BE2C (cell line): ENCODE results near the gene EFHD1.
A peak's percentile ranks its signal among the peaks of the same experiment; 100 is the strongest.

Experiments used
- DNase-seq: peaks from one replicate; pipeline ENCODE4 v3.0.0-alpha.2; 2020
- H3K27me3 ChIP-seq: fragments of 250-450 bp; sonication (Bioruptor Pico); 2 replicates; pipeline ENCODE4 v1.5.1; 2020; ENCODE audit warnings: mild to moderate bottlenecking
- H3K36me3 ChIP-seq: fragments of 250-450 bp; sonication (Bioruptor Pico); 2 replicates; pipeline ENCODE4 v1.5.1; 2020; ENCODE audit warnings: mild to moderate bottlenecking
- H3K4me1 ChIP-seq: fragments of 250-450 bp; sonication (Bioruptor Pico); 2 replicates; pipeline ENCODE4 v1.5.1; 2020
- H3K4me3 ChIP-seq: 2 replicates; pipeline ENCODE4 v1.5.1; 2011; ENCODE audit warnings: low read depth, low read length
- H3K9me3 ChIP-seq: fragments of 250-450 bp; sonication (Bioruptor Pico); 2 replicates; pipeline ENCODE4 v1.5.1; 2020
- CTCF ChIP-seq: IDR thresholded peaks from 2 replicates; pipeline ENCODE4 v1.5.1; 2012; ENCODE audit warnings: mild to moderate bottlenecking, low read depth, low read length

EFHD1 gene

GRCh38 chr2:232588680-232589585 is 44.5 kb upstream of the EFHD1 start:
- Histone ChIP-seq H3K36me3 (no peaks in the 10 kb centered on the region; the same call in 1 of the 2 replicates), H3K4me3 (no peak overlapping the region), H3K4me1 (peaks cover 9% of the 10 kb centered on the region; the same call in 1 of the 2 replicates), H3K27me3 (no peaks in the 10 kb centered on the region), H3K9me3 (no peaks in the 10 kb centered on the region)
- no peak for TF ChIP-seq CTCF
- DNase-seq: peak; percentile 66

GRCh38 chr2:232592772-232593395 is 40.5 kb upstream of the EFHD1 start:
- Histone ChIP-seq H3K4me3 (no peak overlapping the region), H3K4me1 (peaks cover 9% of the 10 kb centered on the region; the same call in 1 of the 2 replicates), H3K27me3 (no peaks in the 10 kb centered on the region), H3K36me3 (no peaks in the 10 kb centered on the region), H3K9me3 (no peaks in the 10 kb centered on the region)
- no peak for DNase-seq
- TF ChIP-seq CTCF: no peak

- Histone ChIP-seq H3K4me3 (no peak overlapping the region), H3K27me3 (no peaks in the 10 kb centered on the region), H3K4me1 (peaks cover 3% of the 10 kb centered on the region; the same call in 1 of the 2 replicates), H3K9me3 (no peaks in the 10 kb centered on the region), H3K36me3 (no peaks in the 10 kb centered on the region)
- no peak for DNase-seq
- no peak for TF ChIP-seq CTCF
Observed at GRCh38 chr2:232593982-232594381, 39.4 kb upstream of the EFHD1 start.

- H3K4me1 ChIP-seq: no peaks in the 10 kb centered on the region
- H3K27me3 ChIP-seq: no peaks in the 10 kb centered on the region
- no peak overlapping the region for H3K4me3 ChIP-seq
- no peaks in the 10 kb centered on the region for H3K36me3 ChIP-seq
- DNase-seq: no peak
- no peaks in the 10 kb centered on the region for H3K9me3 ChIP-seq
- no peak for TF ChIP-seq CTCF
Observed at GRCh38 chr2:232597362-232598079, 35.9 kb upstream of the EFHD1 start.

- Histone ChIP-seq H3K9me3 (no peaks in the 10 kb centered on the region), H3K27me3 (no peaks in the 10 kb centered on the region; the same call in 1 of the 2 replicates), H3K36me3 (no peaks in the 10 kb centered on the region), H3K4me1 (no peaks in the 10 kb centered on the region), H3K4me3 (no peak overlapping the region)
- no peak for TF ChIP-seq CTCF
- DNase-seq: no peak
Observed at GRCh38 chr2:232598293-232598692, 35.1 kb upstream of the EFHD1 start.
